ENCODE data around the gene BGN. TPM values are rescaled to one million over a fixed set of nuclear protein-coding genes. Genes with fewer than 3 reads are reported as not detected.

BGN gene
- total RNA-seq, 1 experiment from 2014 or later, result 0.33 TPM

GRCh38 chrX:153488231-153488914, 6.4 kb upstream of the BGN start:
- Histone ChIP-seq H2AFZ (no peak overlapping the region), H3K9me2 (ENCODE audit: insufficient read depth) (no peaks in the 10 kb centered on the region), H3K4me3 (no peak overlapping the region), H3K79me2 (ENCODE audit: low read depth) (no peaks in the 10 kb centered on the region), H3K4me1 (replicated peaks; ENCODE audit: insufficient read depth) (no peaks in the 10 kb centered on the region), H4K20me1 (ENCODE audit: insufficient read depth) (no peaks in the 10 kb centered on the region), H3K27ac (no peak overlapping the region), H3K4me2 (no peak overlapping the region), H3K27me3 (ENCODE audit: insufficient read depth, low read depth) (no peaks in the 10 kb centered on the region; the same call in 1 of the 2 replicates), H3K36me3 (ENCODE audit: low read depth) (no peaks in the 10 kb centered on the region), H3K9me3 (ENCODE audit: insufficient read depth, low read depth) (no peaks in the 10 kb centered on the region), H3F3A (ENCODE audit: insufficient read depth, low read depth) (no peaks in the 10 kb centered on the region)
- ChIA-PET CTCF (no interaction called here), POLR2A (ENCODE audit: unreplicated experiment) (no interaction called here)
- TF ChIP-seq CTCF (conservative IDR thresholded peaks at IDR 0.05) (no peak), EZH2 (IDR thresholded peaks at IDR 0.05; ENCODE audit: low read depth) (no peak)
- no TSS peak for BruUV-seq (replicated peaks)
- no peak for DNase-seq
- intact Hi-C loops (cut with micrococcal nuclease; ENCODE audit: unreplicated experiment), result no loop called here

- TF ChIP-seq CTCF (conservative IDR thresholded peaks at IDR 0.05), result no peak
- TF ChIP-seq EZH2 (IDR thresholded peaks at IDR 0.05; ENCODE audit: low read depth), result no peak
- Histone ChIP-seq H3K9me3 (ENCODE audit: insufficient read depth, low read depth) (no peaks in the 10 kb centered on the region), H3K27me3 (ENCODE audit: insufficient read depth, low read depth) (0 out of 2 replicates have a peak, but pooled peaks cover 4% of the 10 kb centered on the region), H3K36me3 (ENCODE audit: low read depth) (no peaks in the 10 kb centered on the region), H2AFZ (no peak overlapping the region), H3F3A (ENCODE audit: insufficient read depth, low read depth) (no peaks in the 10 kb centered on the region), H3K4me1 (replicated peaks; ENCODE audit: insufficient read depth) (no peaks in the 10 kb centered on the region), H3K79me2 (ENCODE audit: low read depth) (no peaks in the 10 kb centered on the region), H3K4me2 (no peak overlapping the region), H3K4me3 (no peak overlapping the region), H4K20me1 (ENCODE audit: insufficient read depth) (no peaks in the 10 kb centered on the region), H3K9me2 (ENCODE audit: insufficient read depth) (no peaks in the 10 kb centered on the region), H3K27ac (no peak overlapping the region)
- no peak for DNase-seq
- CTCF ChIA-PET, result no interaction called here
- POLR2A ChIA-PET (ENCODE audit: unreplicated experiment), result no interaction called here
- intact Hi-C loops (cut with micrococcal nuclease; ENCODE audit: unreplicated experiment), result no loop called here
- no TSS peak for BruUV-seq (replicated peaks)
Measured at GRCh38 chrX:153490217-153490930, 4.4 kb upstream of the BGN start.

GRCh38 chrX:153491351-153491914, 3.3 kb upstream of the BGN start:
- no peaks in the 10 kb centered on the region for H3K79me2 ChIP-seq (ENCODE audit: low read depth)
- no peak overlapping the region for H3K4me2 ChIP-seq
- no peaks in the 10 kb centered on the region for H3K4me1 ChIP-seq (replicated peaks; ENCODE audit: insufficient read depth)
- H2AFZ ChIP-seq, result no peak overlapping the region
- no peak for TF ChIP-seq CTCF (conservative IDR thresholded peaks at IDR 0.05)
- H3F3A ChIP-seq (ENCODE audit: insufficient read depth, low read depth), result no peaks in the 10 kb centered on the region
- ChIA-PET CTCF (interaction anchor here (0.6 kb wide), 1 partner anchor 18 kb away, joined by 5 read pairs; no protein-coding TSS in a partner anchor), POLR2A (ENCODE audit: unreplicated experiment) (no interaction called here)
- no peak for DNase-seq
- H3K27ac ChIP-seq, result no peak overlapping the region
- no peaks in the 10 kb centered on the region for H3K9me3 ChIP-seq (ENCODE audit: insufficient read depth, low read depth)
- intact Hi-C loops (cut with micrococcal nuclease; ENCODE audit: unreplicated experiment), result no loop called here
- H3K36me3 ChIP-seq (ENCODE audit: low read depth), result no peaks in the 10 kb centered on the region
- H3K4me3 ChIP-seq, result no peak overlapping the region
- BruUV-seq (replicated peaks), result no TSS peak
- no peaks in the 10 kb centered on the region for H4K20me1 ChIP-seq (ENCODE audit: insufficient read depth)
- H3K9me2 ChIP-seq (ENCODE audit: insufficient read depth), result no peaks in the 10 kb centered on the region
- H3K27me3 ChIP-seq (ENCODE audit: insufficient read depth, low read depth), result peaks cover 9% of the 10 kb centered on the region
